ENCODE measurements around the gene STAC2.
"Not testable (repeated sequence)": the region's sequence is repeated elsewhere in the genome, so short reads cannot be mapped to it uniquely, and the experiment has no call there.

Gene STAC2, protein sequence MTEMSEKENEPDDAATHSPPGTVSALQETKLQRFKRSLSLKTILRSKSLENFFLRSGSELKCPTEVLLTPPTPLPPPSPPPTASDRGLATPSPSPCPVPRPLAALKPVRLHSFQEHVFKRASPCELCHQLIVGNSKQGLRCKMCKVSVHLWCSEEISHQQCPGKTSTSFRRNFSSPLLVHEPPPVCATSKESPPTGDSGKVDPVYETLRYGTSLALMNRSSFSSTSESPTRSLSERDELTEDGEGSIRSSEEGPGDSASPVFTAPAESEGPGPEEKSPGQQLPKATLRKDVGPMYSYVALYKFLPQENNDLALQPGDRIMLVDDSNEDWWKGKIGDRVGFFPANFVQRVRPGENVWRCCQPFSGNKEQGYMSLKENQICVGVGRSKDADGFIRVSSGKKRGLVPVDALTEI

DNA sequence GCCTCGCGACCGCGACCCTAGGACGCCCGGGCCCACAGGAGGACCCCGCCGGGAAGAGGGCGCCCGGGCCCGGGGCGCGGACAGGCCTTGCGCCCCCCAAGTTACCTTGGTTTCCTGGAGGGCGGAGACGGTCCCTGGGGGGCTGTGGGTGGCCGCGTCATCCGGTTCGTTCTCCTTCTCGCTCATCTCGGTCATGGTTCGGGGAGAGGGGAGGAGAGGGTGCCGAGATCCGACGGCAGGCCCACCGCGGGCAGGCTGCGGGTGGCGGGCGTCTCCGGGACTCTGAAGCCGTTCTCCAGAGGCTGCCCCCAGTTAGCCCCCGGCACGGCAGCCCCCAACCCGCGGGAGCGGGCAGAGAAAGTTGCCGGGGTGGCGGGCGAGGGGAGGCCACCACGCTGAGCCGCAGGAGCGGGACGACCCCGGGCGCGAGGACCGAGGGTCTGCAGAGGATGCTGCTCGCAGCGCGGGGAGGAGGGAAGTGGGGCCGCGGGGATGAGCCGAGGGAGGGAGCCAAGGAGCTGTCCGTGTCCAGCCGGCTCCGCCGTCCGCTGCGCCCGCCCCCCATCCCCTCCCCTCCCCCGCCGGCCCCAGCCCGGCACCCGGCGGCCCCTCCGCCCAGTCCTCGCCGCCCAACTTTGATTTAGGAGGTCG, at the start of gene STAC2:
TSS of gene STAC2 (minus strand) at position 638 of the 651 bp plus-strand sequence. CDS start at position 195, 443 bp downstream.
- no peak within 1 kb of the TSS for H3K9ac ChIP-seq (ENCODE audit: low read length)
- no peak within 1 kb of the TSS for H3K4me3 ChIP-seq (ENCODE audit: low read length)
- no peaks in the 10 kb centered on the region for H3K36me3 ChIP-seq (ENCODE audit: control insufficient read depth, insufficient read depth, low read length)
- H3K4me1 ChIP-seq (ENCODE audit: control insufficient read depth, insufficient read depth, low read length), result peaks cover 3% of the 10 kb centered on the region
- peaks cover 60% of the 10 kb centered on the region for H3K27me3 ChIP-seq (ENCODE audit: control insufficient read depth, insufficient read depth, low read length)
- no peaks in the 10 kb centered on the region for H3K9me3 ChIP-seq (ENCODE audit: control insufficient read depth, low read length)

DNA sequence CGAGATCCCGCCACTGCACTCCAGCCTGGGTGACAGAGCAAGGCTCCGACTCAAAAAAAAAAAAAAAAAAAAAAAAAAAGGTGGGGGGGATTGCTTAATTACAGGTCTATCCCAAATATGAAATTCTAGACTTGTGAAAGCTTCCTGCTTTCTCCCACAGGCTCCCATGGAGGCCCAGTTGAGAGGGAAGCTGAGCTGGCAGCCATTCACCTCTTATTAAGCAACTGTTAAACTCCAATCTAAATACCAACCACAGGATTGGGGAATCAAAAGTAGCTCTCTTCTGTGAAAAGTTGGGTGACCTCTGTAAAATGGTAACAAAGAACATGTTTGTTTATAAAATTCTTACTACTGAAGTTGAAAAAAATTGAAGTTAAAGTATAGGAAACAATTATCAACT, 45.8 kb upstream of the STAC2 start:
- H3K4me1 ChIP-seq (ENCODE audit: control insufficient read depth, insufficient read depth, low read length), result no peaks in the 10 kb centered on the region
- no peak overlapping the region for H3K4me3 ChIP-seq (ENCODE audit: low read length)
- H3K9ac ChIP-seq (ENCODE audit: low read length), result no peak overlapping the region
- no peaks in the 10 kb centered on the region for H3K9me3 ChIP-seq (ENCODE audit: control insufficient read depth, low read length)
- H3K27me3 ChIP-seq (ENCODE audit: control insufficient read depth, insufficient read depth, low read length), result no peaks in the 10 kb centered on the region
- no peaks in the 10 kb centered on the region for H3K36me3 ChIP-seq (ENCODE audit: control insufficient read depth, insufficient read depth, low read length)

DNA sequence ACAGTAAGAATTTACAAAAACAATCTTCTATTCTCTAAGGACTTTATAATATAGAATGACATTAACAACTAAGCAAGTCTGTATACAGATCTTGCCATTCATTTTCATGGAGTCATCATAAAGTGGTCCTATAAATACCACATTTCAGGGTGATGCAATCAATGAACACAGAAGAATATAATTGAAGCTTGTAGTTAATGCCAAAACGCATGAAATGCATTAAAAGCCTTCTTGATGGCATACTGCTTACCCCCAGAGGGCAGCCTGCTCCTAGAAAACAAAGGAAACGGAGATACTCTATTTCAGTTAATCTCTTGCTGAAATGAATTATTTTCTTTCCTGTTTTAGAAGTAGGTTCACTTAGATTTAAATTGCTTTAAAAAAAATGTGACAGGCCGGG, 45.2 kb upstream of the STAC2 start:
- Histone ChIP-seq H3K4me1 (ENCODE audit: control insufficient read depth, insufficient read depth, low read length) (no peaks in the 10 kb centered on the region), H3K9me3 (ENCODE audit: control insufficient read depth, low read length) (no peaks in the 10 kb centered on the region), H3K36me3 (ENCODE audit: control insufficient read depth, insufficient read depth, low read length) (no peaks in the 10 kb centered on the region), H3K27me3 (ENCODE audit: control insufficient read depth, insufficient read depth, low read length) (no peaks in the 10 kb centered on the region), H3K9ac (ENCODE audit: low read length) (no peak overlapping the region), H3K4me3 (ENCODE audit: low read length) (no peak overlapping the region)

DNA sequence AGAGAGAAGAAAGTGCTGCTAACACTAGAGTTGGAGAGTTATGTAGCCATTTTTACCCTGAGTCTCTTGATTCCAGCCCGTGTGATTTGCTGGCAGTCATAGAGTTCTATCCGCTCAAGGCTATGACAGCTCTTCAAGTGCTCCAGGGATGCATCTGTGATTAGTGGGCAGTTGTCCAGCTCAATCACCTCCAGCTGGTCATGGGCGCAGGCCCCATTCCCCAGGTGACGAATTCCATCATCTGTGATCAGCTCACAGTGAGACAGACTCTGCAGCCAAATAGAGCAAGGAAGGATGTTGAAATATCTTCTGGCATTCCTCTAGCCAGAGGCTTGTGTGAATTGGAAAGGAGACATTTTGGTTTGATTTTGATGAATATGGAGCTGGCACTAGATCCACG, 38.4 kb upstream of the STAC2 start:
- Histone ChIP-seq H3K9me3 (ENCODE audit: control insufficient read depth, low read length) (no peaks in the 10 kb centered on the region), H3K27me3 (ENCODE audit: control insufficient read depth, insufficient read depth, low read length) (no peaks in the 10 kb centered on the region), H3K4me3 (ENCODE audit: low read length) (no peak overlapping the region), H3K4me1 (ENCODE audit: control insufficient read depth, insufficient read depth, low read length) (no peaks in the 10 kb centered on the region), H3K9ac (ENCODE audit: low read length) (no peak overlapping the region), H3K36me3 (ENCODE audit: control insufficient read depth, insufficient read depth, low read length) (peaks cover 15% of the 10 kb centered on the region)

DNA sequence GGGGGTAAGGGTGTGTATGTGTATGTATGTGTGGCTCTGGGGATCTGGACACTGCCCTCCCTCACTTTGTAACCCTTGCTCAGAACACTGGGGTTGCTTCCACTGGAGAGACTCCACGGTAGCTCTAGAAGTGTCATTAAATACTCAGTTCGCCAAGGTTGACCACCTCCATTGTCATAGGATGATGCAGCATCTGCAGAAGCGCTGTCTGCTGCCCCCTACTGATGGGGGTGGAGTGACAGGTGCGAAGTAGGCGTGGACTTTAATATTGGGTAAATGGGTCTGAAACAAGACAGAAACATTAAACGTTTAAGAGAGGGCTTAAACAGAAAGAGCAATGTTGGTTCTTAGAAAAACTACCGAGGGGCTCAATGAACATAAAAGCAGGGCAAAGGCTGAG, 35.5 kb upstream of the STAC2 start:
- Histone ChIP-seq H3K4me1 (ENCODE audit: control insufficient read depth, insufficient read depth, low read length) (no peaks in the 10 kb centered on the region), H3K27me3 (ENCODE audit: control insufficient read depth, insufficient read depth, low read length) (no peaks in the 10 kb centered on the region), H3K9me3 (ENCODE audit: control insufficient read depth, low read length) (no peaks in the 10 kb centered on the region), H3K9ac (ENCODE audit: low read length) (no peak overlapping the region), H3K36me3 (ENCODE audit: control insufficient read depth, insufficient read depth, low read length) (peaks cover 19% of the 10 kb centered on the region), H3K4me3 (ENCODE audit: low read length) (no peak overlapping the region)

DNA sequence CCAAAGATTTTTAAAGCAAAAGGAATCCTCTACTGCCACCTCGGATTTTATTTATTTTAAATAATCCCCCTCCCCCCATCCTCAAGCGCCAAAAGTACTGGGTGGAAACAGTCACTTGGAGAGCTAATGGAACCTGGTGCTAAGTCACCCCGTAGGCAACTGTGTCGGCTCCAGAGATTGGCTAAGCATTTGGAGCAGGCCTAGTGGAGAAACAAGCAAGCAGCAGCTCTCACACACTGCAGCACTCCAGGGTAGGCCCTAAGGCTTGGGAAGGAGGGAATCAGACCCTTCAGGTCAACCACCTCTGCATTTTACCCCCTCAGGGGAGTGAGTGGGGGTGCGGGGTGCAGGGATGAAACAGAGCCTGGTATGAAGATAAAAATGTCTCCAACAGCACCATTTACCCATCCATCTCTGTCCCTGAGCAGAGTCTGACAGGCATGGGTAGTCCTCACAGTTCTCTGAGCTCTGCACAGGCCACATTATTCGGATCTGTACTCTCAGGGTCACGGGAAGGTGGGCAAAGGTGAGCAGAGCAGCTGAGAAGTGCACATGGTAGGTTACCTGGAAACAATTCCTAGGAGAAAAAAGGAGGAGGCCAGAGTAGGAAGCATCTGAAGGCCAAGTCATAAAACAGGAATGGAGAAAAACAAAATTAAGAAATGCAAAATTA, 27.2 kb upstream of the STAC2 start:
- Histone ChIP-seq H3K4me3 (ENCODE audit: low read length) (no peak overlapping the region), H3K36me3 (ENCODE audit: control insufficient read depth, insufficient read depth, low read length) (no peaks in the 10 kb centered on the region), H3K27me3 (ENCODE audit: control insufficient read depth, insufficient read depth, low read length) (no peaks in the 10 kb centered on the region), H3K4me1 (ENCODE audit: control insufficient read depth, insufficient read depth, low read length) (no peaks in the 10 kb centered on the region), H3K9ac (ENCODE audit: low read length) (no peak overlapping the region), H3K9me3 (ENCODE audit: control insufficient read depth, low read length) (no peaks in the 10 kb centered on the region)

DNA sequence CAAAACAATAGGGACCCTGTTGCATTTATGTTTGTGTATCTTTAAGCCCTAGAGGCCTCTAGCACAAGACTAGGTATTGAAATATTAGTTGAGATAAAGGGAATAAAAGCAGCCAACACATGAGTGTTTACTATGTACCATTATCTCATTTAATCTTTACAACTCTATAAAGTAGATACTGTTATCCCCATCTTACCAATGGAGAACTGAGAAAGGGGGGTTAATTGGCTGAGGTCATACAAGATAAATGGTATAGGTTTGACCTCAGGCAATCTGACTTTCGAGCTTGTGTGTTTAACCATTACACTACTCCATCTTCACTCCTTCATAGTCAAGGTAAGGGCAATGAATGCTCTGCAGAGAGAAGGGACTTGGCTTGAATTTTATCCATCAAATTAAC, 26.3 kb upstream of the STAC2 start:
- Histone ChIP-seq H3K9me3 (ENCODE audit: control insufficient read depth, low read length) (no peaks in the 10 kb centered on the region), H3K36me3 (ENCODE audit: control insufficient read depth, insufficient read depth, low read length) (no peaks in the 10 kb centered on the region), H3K4me1 (ENCODE audit: control insufficient read depth, insufficient read depth, low read length) (no peaks in the 10 kb centered on the region), H3K27me3 (ENCODE audit: control insufficient read depth, insufficient read depth, low read length) (no peaks in the 10 kb centered on the region), H3K9ac (ENCODE audit: low read length) (no peak overlapping the region), H3K4me3 (ENCODE audit: low read length) (no peak overlapping the region)

DNA sequence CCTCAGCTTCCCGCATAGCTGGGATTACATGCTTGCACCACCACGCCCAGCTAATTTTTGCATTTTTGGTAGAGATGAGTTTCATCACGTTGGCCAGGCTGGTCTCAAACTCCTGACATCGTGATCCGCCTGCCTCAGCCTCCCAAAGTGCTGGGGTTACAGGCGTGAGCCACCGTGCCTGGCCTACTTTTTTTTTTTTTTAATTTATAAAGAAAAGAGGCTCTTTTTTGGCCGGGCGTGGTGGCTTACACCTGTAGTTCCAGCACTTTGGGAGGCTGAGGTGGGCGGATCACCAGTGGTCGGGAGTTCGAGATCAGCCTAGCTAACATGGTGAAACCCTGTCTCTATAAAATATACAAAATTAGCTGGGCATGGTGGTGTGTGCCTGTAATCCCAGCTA, 24.3 kb upstream of the STAC2 start:
- not testable (repeated sequence) for H3K27me3 ChIP-seq (ENCODE audit: control insufficient read depth, insufficient read depth, low read length); H3K9ac ChIP-seq (ENCODE audit: low read length); H3K9me3 ChIP-seq (ENCODE audit: control insufficient read depth, low read length); H3K4me1 ChIP-seq (ENCODE audit: control insufficient read depth, insufficient read depth, low read length); H3K4me3 ChIP-seq (ENCODE audit: low read length); H3K36me3 ChIP-seq (ENCODE audit: control insufficient read depth, insufficient read depth, low read length)

DNA sequence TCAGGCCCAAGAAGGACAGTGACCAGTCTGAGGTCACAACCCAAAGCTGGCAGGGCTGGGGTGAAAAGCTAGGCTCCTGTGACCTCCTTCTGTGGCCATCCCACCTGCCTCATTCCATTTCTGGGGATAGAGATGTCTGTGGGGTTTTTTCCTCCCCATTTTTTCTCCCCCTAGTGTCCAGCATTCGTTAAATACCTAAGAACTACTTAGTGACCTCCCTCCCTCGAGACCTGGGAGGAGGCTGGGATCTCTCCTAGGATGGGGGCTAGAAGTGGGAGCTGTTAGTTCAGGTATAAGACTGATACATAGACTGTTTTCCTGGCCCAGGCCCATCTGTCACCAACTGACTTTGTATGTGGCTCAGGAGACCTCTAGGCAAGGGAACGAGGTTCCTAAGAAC, 20.5 kb upstream of the STAC2 start:
- Histone ChIP-seq H3K9me3 (ENCODE audit: control insufficient read depth, low read length) (no peaks in the 10 kb centered on the region), H3K4me1 (ENCODE audit: control insufficient read depth, insufficient read depth, low read length) (peaks cover 8% of the 10 kb centered on the region), H3K27me3 (ENCODE audit: control insufficient read depth, insufficient read depth, low read length) (peaks cover 8% of the 10 kb centered on the region), H3K36me3 (ENCODE audit: control insufficient read depth, insufficient read depth, low read length) (no peaks in the 10 kb centered on the region), H3K9ac (ENCODE audit: low read length) (no peak overlapping the region), H3K4me3 (ENCODE audit: low read length) (no peak overlapping the region)

DNA sequence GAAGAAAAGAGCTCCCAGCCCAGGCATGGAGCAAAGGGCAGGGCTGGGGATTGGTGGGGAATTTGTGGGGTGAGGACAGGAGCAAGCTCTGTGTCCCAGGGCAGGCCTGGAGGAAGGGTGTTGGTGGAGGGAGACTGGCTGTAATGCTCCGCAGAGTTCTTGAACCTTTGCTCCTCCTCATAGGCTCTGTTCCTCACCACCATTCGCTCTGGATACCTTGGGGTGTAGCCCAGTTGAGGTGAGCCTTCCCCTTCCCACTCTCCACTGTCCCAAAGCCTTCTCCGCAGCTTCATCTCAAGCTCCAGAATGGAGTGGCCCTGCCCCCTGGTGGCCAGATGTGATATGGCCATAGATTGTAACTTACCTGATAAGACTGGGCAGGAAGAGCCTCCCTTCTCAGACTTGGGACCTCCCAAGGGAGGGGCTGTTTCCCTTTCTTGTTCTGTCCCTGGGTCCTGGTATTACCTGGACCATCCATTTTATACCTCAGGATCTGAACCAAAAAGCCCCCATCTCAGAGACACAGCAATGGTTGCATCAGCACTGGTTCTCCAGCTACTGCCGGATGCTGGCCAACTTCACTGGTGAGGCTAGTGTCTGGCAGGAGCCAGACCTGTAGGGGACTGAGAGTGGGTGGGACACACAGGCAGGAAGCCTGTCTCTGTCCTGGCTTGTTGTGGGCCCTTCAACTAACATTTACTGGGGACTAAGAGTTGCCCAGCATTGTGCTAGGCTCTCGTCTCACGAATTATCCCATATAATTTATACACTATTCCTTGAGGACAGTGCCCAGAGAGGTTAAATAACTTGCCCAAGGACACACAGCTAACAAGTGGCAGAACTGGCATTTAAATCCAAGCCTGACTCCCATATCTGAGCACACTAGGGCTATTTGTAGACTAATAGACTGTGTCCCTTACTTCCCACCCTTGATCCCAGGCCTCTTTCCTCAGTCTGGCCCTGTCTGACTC, 19.1 kb upstream of the STAC2 start:
- Histone ChIP-seq H3K27me3 (ENCODE audit: control insufficient read depth, insufficient read depth, low read length) (peaks cover 8% of the 10 kb centered on the region), H3K9ac (ENCODE audit: low read length) (no peak overlapping the region), H3K4me1 (ENCODE audit: control insufficient read depth, insufficient read depth, low read length) (peaks cover 9% of the 10 kb centered on the region), H3K9me3 (ENCODE audit: control insufficient read depth, low read length) (no peaks in the 10 kb centered on the region), H3K36me3 (ENCODE audit: control insufficient read depth, insufficient read depth, low read length) (no peaks in the 10 kb centered on the region), H3K4me3 (ENCODE audit: low read length) (no peak overlapping the region)

DNA sequence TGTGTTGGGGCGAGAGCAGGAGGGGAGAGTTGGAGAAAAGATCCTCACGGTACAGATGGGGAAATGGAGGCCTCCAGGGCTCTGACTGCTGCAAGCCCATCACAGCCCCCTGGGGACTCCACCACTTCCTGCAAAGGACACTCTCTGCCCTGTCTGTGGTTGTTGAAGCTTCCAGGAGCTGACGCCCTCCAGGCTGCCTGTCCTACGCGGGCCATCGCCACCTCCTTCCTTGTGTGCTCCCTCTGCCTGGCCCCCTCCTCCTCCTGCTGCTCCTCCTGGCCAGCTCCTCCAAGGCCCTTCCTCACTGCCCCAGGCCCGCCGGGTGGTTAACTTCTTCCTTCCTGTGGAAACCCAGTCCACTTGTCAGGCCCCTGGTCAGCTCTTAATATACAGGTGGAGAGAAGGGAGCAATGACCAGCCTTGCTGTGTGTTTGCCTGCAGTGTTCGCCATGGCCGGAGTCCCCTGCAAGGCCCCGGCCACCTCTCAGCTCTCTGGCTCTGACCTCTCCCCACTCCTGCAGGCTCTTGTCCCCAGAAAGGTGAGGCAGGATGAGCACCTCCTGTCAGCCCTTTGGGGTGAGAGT, 18.4 kb upstream of the STAC2 start:
- H3K36me3 ChIP-seq (ENCODE audit: control insufficient read depth, insufficient read depth, low read length), result no peaks in the 10 kb centered on the region
- no peaks in the 10 kb centered on the region for H3K9me3 ChIP-seq (ENCODE audit: control insufficient read depth, low read length)
- peaks cover 8% of the 10 kb centered on the region for H3K27me3 ChIP-seq (ENCODE audit: control insufficient read depth, insufficient read depth, low read length)
- H3K9ac ChIP-seq (ENCODE audit: low read length), result no peak overlapping the region
- peaks cover 15% of the 10 kb centered on the region for H3K4me1 ChIP-seq (ENCODE audit: control insufficient read depth, insufficient read depth, low read length)
- H3K4me3 ChIP-seq (ENCODE audit: low read length), result no peak overlapping the region

Data from mucosa of stomach (tissue), 1 donor.